ENCODE measurements around the gene SETBP1.

The SETBP1 gene

GRCh38 chr18:44708451-44709083, 27.9 kb downstream of the SETBP1 start:
- no peak overlapping the region for H3K27ac ChIP-seq
- TF ChIP-seq CTCF (conservative IDR thresholded peaks at IDR 0.05): no peak

DNA sequence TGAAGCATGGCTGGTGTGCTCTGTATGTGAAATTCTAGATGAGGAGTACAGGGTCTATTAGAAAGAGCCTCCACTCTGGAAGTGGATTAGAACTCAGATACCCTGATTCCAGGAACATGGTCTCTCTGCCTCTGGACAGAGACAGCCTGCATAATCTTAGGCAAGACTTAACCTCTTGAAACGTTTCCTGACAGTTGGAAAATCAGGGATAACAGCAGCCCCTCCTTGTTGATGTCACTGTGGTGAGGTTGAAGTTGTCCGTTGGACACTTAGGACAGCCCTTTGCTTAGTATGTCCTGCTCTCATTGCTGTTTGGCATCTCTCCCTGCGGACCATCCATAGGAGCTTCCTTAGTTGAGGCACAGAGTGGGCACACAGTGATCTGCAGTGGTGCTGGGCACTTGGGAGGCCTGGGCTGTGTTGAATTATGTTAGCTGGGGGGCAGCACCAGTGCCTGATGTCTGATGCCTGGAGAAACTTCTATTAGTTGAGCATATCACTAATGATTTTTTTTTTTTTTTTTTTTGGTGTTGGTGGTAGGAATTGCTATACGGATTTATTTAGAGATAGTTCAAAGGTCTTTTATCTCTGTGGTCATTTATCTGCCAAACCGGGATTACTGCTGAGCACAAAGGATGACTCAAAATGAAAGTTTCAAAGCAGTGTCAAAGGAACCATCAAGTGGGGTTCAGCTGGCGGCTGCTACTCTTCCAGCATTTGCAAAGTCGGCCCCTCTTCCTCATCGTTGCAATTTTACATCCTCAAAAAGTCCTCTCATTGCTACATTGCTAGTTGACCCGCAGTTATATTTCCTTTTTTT, 28.8 kb downstream of the SETBP1 start:
- no peak overlapping the region for H3K27ac ChIP-seq
- no peak for TF ChIP-seq CTCF (conservative IDR thresholded peaks at IDR 0.05)

DNA sequence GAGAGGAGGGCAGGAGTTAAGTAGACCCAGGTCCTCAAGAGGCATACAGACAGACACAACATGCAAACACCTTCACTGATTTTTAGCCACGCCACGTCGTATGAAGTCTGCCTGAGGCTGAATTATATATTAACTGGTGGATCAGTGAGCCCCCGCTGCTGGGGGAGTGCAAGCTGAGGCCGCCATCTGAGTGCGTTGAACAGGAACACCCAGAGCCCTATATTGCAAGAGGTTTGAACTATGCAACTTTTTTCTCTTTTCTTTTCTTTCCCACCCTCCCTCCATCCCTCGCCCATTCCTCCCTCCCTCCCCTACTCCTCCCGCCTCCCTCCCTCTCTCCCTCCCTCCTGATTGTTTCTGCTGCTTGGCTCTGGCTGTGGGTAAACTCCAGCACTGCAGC, 30.2 kb downstream of the SETBP1 start:
- H3K27ac ChIP-seq: no peak overlapping the region
- no peak for TF ChIP-seq CTCF (conservative IDR thresholded peaks at IDR 0.05)

DNA sequence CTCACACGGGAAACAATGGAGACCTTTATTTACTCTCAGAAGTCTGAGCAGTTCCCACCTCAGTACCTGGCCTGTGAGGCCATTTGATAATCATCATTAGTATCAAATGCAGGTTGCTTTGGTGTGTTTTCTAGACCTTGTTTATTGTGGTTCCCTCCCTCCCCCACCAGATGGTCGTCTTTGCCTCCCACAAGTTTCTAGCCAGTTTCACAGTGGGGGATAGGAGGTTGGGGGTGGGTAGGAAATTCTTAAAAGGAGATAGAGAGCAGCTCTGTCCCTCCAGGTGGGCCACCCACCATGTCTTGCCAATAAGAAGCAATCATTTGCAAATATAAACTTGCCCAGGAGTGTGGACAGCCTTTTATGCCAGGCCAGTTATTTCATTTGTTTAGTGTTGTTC, 31.3 kb downstream of the SETBP1 start:
- no peak overlapping the region for H3K27ac ChIP-seq
- TF ChIP-seq CTCF (conservative IDR thresholded peaks at IDR 0.05): no peak

DNA sequence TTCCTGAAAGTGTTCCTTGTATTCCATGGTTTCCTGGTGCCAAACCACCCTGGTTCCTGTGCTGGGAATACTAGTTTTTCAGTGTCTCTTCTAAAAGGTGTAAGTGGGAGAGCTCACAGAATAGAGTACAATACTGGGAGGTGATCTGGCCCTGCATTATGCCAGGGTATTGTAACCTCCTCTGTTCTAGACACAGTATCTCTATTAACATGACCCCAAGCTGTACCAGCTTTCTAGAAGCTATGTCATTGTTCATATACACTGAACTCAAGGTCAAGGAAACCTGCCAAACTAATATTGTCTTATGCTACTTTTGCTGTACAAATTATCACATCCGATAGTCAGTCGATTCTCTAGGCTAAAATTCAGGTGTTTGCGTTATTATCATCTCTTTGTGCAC, 32.7 kb downstream of the SETBP1 start:
- no peak overlapping the region for H3K27ac ChIP-seq

DNA sequence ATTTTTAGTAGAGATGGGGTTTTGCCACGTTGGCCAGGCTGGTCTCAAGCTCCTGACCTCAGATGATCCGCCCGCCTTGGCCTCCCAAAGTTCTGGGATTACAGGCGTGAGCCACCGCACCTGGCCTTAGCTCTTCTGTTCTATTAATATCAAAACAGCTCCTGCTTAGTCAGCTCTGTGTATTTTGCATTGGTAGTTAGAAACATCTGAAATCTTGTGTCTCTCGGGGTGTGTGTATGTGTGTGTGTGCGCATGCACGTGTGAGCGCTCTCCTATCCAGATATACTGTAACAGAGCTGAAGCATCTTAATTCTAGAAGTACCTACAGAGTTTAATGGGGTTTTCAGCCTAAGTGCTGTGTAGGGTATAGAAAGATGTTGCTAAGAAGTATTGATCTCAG, 33.7 kb downstream of the SETBP1 start:
- TF ChIP-seq CTCF (conservative IDR thresholded peaks at IDR 0.05): no peak

More for the DNA sequence above, 32.7 kb downstream of the SETBP1 start:
- TF ChIP-seq CTCF (conservative IDR thresholded peaks at IDR 0.05): no peak

DNA sequence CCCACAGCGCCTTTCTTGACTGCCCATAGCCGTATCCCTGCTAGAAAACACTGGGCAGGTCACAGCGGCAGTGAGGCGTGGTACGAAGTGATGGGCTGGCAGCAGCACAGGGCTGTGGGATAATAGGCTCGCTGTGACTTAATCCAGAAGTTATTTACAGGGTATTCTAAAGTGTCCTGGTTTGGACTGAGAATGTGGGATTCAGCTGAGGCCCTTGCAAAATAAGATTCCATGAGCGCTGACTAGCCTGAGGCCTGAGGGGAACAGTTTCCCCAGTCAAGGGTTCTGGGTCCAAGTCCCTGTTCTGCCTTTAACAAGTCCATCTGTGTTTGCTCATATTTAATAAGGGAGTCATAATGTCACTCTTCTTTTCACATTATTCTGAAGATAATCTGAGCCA, 34.6 kb downstream of the SETBP1 start:
- no peak for TF ChIP-seq CTCF (conservative IDR thresholded peaks at IDR 0.05)
- peak overlapping the region; percentile 31; the same call in 1 of the 2 replicates for H3K27ac ChIP-seq

More for the DNA sequence above, 33.7 kb downstream of the SETBP1 start:
- no peak overlapping the region for H3K27ac ChIP-seq
